ENCODE results near the gene INPP5A.
"Not testable (repeated sequence)": the region's sequence is repeated elsewhere in the genome, so short reads cannot be mapped to it uniquely, and the experiment has no call there.

The INPP5A gene

DNA sequence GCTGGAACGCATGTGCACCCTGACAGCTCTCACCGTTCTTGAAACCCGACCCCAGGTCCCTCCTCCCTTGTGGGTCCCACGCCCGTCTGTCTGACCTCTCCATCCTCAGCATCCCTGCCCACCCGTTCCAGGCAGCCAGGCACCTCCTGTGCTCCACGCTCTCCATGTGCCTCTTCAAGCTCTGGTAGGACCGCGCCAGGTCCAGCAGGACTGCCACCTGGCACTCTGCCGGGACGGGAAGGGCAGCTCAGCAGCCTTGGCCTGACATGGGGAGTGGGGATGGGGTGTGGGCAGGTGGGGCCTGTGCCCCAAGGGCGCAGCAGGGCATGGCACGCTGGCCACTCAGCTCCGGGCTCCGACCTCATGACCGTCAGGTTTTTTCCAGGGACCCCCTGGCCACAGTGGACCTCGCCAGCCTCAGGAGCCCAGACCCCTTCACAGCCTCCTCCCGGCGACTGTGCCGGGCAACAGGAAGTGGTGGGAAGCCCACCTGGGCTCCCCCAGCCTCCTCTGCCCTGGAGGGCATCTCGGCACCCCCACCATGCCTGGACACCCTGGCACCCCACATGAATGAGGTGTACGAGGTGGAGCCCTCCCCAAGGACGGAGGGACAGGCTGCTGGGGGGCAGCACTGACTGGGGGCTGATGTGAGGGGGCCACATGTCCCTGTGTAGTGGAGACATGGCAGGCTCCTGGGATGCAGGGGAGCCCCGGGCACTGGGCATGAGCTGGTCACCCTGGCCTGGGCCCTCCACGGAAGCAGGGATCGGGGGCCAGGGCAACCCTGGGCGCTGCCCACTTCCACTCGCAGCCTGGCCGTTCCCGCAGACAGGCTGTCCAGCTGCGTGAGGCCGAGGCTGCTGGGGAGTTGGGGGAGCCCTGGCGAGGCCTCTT, 273.5 kb downstream of the INPP5A start:
- DNase-seq, result no peak

DNA sequence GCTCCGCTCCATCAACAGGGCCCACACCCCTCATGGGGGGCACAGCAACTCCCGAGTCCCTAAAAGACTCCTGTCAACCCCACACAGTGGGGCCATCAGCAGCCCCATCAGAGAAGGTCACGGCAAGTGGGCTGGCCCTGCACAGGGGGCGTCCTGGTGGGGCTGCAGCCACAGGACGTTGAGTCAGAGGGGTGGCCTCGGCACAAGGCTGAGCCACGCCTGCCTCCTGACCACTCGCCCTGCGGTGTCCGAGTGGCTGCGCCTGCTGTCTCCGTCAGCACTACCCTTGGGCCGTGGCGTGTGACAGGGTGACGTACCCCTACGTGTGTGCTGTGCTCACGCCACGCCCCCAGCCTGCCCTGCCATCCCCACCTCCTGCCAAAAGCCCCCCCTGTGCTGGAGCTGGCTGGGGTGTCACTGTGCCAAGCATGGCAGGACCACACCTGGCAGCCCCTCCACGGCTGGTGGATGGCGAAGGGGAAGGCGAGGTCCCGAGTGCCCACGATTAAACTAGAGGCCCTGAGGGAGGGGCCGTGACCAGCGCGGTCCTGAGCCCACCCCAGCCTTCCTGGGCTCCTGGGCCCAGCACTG, 274.4 kb downstream of the INPP5A start:
- no peak for DNase-seq

DNA sequence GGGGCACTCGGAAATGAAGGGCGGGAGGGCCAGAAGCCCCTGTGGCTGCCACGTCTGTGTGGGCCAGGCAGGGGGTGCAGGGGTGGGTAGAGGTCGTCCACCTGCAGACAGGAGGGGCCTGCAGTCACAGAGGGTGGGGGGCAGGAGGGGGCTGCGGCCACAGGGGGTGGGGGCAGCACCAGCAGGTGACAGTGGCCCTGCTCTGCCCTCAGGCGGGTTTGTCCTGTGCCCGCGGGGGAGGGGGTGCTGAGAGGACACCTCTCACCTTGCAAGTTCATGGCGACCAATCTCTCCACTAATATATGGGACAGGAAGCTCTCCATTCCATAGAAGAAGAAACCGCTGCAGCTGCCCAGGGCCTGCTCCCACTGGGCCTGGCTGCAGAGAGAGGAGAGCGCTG, 274.9 kb downstream of the INPP5A start:
- DNase-seq, result no peak

DNA sequence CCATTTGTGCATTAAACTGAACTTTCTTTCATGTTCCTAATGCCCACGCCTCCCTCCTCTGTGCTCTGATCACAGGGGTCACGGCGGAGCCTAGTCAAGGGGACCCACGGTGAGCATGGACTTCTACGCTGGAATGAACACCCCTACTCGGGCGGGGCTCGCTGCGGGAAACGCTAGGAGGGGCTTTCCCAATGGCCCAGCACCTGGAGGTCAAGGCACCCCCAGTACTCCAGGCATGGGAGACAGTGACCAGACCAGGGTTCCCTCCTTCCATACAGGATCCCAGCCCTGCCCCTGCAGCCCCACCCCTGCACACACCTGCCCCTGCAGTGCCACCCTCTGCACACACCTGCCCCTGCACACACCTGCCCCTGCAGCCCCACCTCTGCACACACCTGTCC, 275.4 kb downstream of the INPP5A start:
- DNase-seq, result no peak

DNA sequence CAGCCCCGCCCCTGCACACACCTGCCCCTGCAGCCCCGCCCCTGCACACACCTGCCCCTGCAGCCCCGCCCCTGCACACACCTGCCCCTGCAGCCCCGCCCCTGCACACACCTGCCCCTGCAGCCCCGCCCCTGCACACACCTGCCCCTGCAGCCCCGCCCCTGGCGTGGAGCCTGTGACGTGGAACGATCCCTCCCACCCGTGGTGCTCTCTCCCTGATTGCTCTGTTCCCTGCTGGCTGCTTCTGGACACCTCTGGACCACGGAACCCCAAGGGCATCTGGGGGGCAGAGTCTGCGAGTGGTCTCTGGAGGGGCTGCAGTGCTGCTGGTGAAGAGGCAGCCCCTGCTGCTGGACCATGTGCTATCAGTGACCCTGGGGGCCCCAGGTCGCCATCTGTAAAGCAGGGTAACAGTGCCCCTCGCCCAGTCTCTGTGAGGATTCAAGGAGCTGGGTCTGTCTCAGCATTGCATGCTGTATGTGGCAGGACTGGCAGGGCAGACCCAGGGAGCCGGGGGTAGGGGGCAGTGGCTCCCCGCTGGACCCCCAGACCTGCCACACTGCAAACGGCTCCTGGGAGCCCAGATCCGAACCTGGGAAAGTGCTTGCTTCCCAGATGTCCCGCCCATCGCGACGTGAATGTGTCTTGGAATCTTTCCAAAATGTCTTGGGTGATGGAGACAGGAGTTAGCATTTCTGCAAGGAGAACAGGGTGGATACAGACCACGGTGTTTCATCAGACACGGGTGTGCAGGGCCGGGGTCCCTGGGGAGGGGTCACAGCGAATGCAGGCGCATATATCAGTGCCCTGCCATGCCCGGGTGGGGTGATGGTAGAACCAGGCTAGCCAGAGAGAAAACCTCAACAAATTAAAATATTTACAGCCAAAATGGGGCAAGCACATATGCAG, 276.2 kb downstream of the INPP5A start:
- no peak for DNase-seq

DNA sequence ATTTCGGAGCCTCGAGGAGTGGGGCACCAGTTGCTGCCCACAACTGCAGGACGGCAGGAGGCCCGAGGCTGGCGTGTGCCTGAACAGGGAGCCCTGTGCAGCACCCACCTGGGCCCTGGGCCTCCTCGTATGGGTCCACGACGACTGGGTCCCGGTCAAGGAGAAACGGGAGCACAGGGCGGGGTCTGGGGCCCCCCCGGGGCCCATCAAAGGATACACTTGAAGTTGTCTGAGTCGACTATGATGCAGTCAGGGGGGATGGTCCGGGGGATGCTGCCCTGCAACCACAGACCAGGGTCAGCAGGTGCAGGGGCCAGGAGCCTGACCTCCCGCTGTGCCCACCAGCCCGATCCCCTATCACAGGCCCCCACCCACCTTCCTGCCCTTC, 276.9 kb downstream of the INPP5A start:
- DNase-seq, result no peak

DNA sequence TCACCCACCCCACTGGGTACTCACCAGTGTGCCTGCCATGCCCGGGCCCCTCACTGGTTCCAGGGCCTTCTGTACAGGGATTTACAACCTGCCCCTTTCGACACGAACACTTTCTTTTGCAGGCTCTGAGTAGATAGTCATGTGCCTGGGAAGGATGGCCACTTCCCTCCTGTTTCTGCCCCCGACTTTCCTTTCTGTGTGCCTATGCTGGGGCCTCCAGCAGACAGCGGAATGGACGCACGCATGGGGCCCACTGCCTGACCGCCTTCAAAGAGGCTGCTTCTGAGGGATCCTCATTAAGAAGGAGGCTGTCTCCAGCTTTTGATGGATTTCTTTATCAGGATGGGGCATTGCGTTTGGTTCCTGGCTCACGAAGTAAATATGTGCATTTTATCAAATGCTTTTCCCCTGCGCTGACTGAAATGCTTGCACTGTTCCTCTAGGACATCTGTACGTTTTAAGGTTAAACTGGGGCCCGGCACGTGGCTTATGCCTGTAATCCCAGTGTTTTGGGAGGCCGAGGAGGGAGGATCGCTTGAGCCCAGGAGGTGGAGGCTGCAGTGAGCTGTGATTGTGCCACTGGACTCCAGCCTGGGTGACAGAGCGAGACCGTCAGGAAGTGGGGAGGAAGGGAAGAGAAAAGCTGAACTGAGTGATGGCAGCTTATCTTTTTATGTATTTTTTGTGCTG, 277.7 kb downstream of the INPP5A start:
- no peak for DNase-seq

DNA sequence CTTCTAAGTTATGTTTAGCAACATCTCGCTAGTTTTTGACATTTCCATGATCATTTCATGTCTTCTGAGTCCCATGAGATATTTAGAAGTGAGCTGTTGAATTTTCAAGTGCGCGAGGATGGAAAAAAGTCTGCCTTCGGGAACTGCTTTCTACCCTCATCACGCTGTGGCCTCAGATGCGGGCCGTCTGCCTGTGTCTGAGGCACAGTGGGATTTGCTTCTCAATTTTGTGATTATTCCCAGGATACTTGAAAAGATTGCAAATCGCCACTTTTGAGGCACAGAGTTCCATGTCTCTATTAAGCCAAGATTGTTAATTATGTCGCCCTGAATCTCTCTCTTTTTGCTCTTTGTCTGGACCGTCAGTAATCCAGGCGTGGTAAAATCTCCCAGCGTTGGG, 279.1 kb downstream of the INPP5A start:
- DNase-seq, result no peak

DNA sequence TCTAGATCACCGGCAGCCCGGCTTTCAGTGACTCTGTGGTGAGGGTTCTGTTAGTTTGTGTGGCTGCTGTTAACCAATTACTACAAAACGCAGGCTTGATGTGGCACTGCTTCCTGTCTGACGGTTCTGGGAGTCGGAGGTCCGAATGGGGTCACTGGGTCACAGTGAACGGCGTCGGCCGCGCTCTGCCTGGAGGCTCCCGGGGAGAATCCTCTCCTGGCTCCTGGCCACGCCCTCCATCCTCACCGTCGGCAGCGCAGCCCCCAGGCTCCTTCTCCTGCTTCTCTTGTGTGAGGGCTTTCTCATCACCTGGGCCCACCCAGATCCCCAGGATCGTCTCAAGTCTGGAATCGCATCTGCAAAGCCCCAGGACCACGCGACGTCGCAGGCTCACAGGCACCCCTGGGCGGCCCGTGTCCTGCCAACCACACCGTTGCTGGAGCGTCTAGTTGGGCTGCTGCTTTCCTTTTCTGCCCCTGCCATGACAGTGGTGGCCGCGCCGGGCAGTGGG, 280.2 kb downstream of the INPP5A start:
- DNase-seq, result no peak

DNA sequence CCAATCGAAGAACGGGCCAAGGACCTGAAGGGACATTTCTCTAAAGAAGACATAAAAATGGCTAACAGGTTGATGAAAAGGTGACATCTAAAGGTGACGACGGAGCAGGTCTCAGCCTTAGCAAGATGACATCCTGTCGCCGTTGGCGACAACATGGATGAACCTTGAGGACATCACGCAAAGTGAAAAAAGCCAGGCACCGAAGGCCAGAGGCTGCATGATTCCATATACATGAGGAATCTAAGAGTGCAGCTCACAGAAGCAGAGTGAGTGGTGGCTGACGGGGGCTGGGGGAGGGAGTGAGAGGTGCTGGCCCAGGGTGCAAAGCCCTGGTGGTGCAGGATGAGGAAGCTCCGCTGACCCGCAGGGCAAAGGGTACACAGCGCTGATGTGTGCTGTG, 282.5 kb downstream of the INPP5A start:
- no peak for DNase-seq

DNA sequence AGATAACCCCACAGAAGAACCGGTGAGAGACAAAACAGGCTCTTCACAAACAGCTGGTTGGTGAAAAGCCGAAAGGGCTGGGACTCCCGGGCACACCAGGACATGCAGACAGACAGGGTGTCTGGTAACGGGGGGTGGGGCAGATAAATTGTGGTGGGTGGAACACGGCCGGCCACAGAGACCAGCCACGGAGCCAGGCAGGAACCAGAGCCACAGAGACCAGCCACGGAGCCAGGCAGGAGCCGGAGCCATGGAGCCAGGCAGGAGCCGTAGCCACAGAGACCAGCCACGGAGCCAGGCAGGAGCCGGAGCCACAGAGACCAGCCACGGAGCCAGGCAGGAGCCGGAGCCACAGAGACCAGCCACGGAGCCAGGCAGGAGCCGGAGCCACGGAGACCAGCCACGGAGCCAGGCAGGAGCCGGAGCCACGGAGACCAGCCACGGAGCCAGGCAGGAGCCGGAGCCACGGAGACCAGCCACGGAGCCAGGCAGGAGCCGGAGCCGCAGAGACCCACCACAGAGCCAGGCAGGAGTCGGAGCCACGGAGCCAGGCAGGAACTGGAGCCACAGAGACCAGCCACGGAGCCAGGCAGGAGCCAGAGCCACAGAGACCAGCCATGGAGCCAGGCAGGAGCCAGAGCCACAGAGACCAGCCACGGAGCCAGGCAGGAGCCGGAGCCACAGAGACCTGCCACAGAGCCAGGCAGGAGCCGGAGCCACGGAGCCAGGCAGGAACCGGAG, 288.4 kb downstream of the INPP5A start:
- not testable (repeated sequence) for DNase-seq

DNA sequence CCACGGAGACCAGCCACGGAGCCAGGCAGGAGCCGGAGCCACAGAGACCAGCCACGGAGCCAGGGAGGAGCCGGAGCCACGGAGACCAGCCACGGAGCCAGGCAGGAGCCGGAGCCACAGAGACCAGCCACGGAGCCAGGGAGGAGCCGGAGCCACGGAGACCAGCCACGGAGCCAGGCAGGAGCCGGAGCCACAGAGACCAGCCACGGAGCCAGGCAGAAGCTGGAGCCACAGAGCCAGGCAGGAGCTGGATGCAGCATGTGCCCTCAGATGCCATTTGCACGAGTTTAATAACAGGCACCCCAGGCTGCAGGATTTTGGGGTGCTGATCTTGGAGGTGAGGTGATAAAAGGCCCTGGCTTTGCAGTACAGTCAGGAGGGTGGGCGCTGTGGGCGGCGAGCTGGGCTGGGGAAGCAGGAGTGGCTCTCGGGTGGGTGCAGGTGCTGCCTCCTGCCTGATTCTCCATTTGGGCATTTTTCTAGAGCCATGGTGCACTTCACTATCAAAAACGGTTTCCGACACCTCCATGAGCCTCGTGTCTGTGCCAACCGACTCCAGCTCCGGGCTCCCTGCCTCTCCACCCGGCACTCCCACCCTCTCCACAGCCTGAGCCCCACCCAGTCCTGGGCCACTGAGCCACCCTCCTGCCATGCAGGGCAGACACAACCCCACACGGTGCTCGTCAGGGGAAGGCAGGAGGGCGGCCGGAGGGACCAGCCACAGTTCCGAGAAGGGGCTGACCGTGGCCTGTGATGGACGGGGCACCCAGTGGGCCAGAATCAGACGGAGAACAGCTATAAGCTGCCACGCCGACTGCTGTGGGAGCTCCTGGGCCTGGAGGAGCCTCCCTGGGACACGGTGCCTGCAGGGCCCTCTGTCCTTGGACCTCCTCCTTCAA, 289.2 kb downstream of the INPP5A start:
- no peak for DNase-seq

DNA sequence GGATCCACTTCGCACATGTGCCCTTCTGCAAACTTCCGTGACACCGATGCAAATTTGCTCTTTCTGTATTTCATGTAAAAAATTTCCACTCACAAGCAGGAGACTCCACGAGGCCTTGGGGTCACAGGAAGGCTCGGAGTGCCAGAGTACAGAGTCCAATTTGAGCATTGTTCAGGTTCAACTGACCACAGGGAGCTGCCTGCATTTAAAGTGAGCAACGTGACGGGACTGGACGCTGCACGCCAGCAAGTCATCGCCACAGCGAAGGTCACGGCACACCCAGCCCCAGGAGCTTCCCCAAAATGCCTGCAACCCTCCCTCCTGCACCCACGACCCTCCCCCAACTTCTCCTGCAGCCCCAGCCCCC, 289.8 kb downstream of the INPP5A start:
- DNase-seq, result no peak

DNA sequence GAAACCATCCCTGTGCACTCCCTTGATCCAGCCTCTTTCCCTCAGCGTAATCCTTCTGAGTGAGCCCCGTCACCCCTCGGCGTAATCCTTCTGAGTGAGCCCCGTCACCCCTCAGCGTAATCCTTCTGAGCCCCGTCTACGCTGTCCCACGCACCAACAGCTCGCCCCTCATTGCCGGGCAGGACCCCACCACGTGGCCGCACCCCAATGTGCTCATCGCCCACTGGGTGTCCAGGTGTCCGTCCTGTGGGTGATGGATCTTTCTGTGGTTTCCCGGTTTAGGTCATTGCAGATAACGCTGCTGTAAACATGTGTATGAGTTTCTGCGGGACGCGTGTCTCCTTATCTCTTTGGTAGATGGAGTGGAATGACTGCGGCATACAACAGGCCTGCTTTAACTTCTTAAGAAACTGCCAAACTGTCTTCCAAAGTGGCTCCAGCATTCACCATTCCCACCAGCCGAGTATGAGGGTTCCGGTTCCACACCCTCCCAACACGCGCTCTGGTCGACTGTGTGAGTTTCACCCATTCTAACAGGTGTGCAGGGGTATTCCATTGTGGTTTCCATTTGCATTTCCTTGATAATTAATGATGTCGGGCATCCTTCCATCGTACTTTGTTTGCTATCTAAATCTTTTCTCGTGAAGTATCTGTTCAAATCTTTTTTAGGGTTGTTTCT, 290.4 kb downstream of the INPP5A start:
- DNase-seq, result no peak

DNA sequence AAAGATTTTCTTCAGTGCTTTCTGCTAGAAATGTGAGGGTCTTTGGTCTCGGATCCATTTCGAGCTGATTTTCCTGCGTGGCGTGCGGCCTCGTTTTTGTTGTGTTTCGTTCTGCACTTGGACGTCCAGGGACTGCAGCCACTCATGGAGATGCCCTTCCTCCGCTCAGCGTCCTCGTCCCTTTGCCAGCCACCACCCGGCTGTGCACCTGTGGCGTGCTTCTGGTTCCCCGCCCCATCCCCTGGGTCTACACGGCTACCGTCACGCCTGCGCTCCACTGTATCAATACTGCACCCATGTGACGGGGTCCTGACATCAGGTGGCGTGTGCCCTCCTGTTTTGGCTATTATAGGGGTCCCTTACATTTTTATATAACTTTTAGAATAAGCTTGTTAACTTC, 291.1 kb downstream of the INPP5A start:
- no peak for DNase-seq

DNA sequence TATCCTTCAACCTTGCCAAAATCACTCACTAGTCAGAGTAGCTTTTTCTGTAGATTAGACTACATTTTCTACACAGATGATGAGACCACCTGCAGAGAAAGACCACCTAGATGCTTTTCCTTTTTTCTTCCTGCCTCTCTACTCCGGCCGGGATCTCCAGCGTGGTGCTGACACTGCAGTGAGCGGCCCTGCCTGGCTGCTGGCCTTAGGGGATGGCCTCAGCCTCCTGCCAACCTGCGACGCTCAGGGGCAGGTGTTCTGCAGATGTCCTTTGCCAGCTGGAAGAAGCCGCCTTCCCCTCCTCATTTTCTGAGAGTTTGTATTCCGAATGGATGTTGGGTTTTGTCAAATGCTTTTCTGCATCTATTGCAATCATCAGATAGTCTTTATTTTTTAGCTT, 291.8 kb downstream of the INPP5A start:
- DNase-seq, result no peak

DNA sequence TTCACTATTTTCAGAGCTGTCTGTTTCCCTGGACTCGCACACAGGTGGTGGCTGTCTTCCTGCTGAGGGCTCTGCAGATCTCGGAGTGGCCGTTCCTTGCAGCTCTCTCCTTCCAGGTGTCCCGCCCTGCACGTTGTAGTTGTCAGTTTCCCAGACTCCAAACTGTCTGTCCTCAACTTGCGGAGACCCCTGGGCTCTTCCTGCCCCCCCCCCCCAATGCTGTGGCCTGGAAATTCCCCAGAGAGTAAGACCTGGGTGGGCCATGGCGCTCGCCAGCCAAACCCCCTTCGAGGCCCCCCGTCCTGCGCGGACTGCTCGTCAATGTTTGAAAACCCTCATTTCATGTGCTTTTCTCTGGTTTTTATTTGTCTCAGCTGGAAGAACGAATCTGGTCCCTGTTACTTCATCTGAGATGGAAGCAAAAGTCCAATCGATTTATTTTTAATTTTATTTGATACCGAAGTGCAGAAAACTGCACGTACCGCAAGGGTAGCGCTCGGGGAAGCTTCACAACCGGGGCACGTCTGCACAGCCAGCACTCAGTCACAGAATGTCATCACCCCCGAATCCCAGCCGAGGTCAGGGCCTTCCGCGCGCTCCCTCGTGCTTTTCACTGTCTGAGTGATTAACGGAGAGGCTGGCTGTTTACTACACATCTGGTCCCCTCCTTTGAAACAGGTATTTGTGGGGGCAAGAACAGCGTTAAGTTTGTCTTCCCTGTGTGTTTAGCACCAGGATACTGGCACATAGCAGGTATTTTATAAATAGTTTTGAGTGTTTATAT, 294.8 kb downstream of the INPP5A start:
- no peak for DNase-seq

Measured in activated CD4-positive, alpha-beta T cell treated with anti-CD3 and anti-CD28 coated beads, Interleukin-2, amount 50 U/mL, for 16 hours (primary cell).